Measurements from ENCODE around the gene STRN3.

DNA sequence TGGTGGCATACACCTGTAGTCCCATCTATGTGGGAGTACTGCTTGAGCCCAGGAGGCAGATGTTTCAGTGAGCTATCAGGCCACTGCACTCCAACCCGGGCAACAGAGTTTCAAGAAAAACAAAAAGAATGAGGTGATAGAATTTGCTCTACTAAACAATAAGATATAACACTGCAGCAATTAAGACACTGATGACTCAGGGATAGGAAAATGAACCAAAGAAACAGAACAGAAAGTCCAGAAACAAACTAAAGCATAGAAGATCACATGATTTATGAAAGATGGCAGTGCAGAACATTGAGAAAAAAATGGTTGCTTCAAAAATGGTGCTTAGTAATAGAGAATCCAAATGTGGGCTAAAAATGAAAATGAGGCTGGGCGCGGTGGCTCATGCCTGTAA is 66.0 kb downstream of the STRN3 start:
- TF ChIP-seq, protein P1, sequence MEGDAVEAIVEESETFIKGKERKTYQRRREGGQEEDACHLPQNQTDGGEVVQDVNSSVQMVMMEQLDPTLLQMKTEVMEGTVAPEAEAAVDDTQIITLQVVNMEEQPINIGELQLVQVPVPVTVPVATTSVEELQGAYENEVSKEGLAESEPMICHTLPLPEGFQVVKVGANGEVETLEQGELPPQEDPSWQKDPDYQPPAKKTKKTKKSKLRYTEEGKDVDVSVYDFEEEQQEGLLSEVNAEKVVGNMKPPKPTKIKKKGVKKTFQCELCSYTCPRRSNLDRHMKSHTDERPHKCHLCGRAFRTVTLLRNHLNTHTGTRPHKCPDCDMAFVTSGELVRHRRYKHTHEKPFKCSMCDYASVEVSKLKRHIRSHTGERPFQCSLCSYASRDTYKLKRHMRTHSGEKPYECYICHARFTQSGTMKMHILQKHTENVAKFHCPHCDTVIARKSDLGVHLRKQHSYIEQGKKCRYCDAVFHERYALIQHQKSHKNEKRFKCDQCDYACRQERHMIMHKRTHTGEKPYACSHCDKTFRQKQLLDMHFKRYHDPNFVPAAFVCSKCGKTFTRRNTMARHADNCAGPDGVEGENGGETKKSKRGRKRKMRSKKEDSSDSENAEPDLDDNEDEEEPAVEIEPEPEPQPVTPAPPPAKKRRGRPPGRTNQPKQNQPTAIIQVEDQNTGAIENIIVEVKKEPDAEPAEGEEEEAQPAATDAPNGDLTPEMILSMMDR (IDR thresholded peaks at IDR 0.05; ENCODE audit: low read depth, low read length, poor library complexity, severe bottlenecking), result no peak
- TF ChIP-seq EZH2phosphoT487 (IDR thresholded peaks at IDR 0.05; ENCODE audit: borderline replicate concordance, low read length), result no peak
